HG03342 (cell line): ENCODE data around the gene IFNA21.
"Not testable (repeated sequence)": the region's sequence is repeated elsewhere in the genome, so short reads cannot be mapped to it uniquely, and the experiment has no call there.

Source experiments
- ATAC-seq: cut with Tn5 transposase; IDR thresholded peaks from one replicate; pipeline ENCODE4 v1.9.1; 2021; ENCODE audit warnings: mild to moderate bottlenecking, moderate library complexity; ENCODE audit not compliant: unreplicated experiment

Gene IFNA21

DNA sequence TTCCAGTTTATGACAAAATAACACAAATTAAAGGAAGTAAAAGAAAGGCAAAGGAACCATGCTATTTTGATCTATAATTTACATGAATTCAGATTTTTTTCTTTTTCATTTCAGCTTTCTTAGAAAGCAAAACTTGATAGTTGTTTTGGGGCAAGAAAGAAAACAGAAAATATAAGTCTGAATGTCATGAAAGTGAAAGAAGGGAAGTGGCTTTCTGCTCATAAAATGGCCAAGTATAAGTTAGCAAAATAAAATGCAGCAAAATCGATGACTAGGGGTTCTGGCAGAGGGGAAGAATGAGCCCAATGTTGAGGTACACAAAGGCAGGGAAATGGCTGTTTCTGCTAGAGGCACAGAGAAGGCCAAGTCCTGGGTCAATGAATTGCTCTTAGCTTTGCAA lies 21.9 kb downstream of the IFNA21 start:
- ATAC-seq = peak; percentile 69

DNA sequence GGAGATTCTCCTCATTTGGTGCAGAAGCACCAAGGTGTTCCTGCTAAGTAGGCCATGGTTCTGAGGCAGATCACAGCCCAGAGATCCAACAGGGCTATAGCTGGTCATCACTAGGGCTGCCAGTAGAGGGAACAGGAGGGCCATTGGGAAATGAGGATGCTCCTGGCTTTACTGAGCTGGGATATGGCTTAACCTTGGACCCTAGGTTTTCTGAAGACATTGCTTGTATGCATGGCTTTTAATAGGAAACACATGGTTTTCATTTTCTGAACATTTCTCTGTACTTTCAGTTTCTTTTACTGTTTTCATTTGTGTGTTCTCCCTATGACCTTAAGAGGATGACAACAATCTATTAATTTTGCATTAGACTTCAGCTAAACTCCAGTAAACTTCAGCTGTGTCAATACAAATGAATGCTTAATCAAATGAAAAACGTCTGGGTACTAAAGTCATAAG lies 25.0 kb downstream of the IFNA21 start, which contains the start of gene IFNW1:
TSS of gene IFNW1 (minus strand) at position 406 of the 456 bp plus-strand sequence. CDS start at position 144, 262 bp downstream.
- ATAC-seq = peak; percentile 56

DNA sequence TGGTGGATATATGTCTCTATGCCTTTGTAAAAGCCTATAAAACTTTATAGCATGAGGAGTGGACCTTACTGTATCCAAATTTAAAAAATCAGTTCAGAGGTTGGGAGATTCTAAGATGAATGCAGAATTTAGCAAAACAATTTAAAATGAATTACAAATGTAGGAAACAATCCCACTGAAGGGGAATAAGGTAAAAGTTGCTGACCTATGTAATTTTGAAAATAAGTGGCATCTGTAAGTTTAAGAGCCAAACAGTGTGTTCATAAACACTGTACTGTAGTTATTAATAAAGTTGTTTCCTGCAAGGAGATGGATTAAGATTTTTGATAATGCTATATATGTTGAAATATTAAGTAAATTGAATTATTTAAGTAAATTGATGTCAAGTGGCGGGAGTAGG lies 29.4 kb downstream of the IFNA21 start:
- no peak for ATAC-seq

DNA sequence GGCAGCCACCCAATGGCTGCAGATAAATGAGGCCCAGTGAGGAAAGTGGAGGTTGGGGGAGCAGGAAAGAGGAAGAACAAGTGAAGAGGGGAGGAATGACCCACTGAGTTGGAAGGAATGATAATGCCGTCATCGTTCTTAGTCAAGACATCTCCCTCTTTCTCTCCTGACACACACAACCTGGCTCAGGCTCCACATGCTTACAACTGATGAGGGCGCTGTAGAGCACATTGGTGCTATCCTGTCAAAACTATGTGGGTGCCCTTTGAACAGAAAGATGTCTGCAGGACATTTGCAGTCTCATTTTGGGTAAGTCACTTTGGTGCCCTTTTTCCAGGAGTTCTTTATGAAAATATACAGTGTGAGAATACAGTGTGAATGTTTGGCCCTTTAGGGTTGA lies 30.7 kb downstream of the IFNA21 start:
- ATAC-seq = no peak

DNA sequence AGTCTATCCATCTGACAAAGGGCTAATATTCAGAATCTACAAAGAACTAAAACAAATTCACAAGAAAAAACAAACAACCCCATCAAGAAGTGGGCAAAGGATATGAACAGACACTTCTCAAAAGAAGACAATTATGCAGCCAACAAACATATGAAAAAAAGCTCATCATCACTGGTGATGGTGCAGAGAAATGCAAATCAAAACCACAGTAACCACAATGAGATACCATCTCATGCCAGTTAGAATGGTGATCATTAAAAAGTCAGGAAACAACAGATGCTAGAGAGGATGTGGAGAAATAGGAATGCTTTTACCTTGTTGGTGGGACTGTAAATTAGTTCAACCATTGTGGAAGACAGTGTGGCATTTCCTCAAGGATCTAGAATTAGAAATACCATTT lies 38.3 kb downstream of the IFNA21 start:
- ATAC-seq = not testable (repeated sequence)

DNA sequence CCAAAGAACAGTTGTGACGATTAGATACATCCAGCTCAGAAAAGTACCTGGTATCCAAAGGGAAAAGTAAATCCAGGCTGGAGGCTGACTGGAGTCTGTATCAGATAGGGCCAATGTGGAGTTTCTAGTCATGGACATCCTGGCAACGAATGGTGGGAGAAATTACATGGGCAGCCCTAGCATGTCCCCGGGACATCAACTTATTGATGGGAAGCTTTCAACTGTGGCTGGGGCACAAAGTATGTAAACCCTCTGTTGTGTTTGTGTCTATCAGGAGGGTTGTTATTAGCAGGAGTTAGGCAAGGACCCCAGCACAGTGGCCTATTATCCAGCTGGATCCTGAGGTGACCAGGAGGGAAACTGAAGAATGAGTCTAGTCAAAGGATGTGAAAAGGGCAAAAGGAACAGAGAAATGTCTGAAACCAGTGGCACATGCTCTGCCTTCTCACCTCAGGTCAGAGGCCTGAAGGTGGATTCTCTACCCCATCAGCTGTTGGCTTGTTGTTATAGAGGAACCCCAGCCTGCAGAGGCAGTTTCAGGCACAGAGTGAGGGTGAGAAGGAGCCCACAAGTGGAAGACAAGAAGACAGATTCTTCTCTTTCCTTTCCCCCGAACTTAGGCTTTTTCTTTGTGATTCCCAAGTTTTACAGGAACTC lies 44.7 kb downstream of the IFNA21 start:
- ATAC-seq = peak; percentile 97

DNA sequence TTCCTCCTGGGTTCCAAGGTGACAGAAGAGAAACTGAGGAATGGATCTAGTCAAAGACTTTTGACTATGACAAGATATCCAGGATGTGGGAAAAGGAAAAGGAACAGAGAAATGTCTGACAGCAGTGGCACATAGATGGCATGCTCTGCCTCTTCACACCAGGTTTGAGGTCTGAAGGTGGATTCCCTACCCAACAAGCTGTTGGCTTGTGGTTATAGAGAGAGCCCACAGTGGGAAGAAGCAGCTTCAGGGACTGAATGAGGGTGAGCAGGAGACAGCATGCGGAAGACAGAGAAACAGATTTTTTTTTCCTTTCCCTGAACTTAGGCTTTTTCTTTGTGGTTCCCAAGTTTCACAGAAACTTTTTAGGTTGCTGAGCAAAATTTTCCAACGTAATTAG lies 45.4 kb downstream of the IFNA21 start:
- ATAC-seq = no peak

DNA sequence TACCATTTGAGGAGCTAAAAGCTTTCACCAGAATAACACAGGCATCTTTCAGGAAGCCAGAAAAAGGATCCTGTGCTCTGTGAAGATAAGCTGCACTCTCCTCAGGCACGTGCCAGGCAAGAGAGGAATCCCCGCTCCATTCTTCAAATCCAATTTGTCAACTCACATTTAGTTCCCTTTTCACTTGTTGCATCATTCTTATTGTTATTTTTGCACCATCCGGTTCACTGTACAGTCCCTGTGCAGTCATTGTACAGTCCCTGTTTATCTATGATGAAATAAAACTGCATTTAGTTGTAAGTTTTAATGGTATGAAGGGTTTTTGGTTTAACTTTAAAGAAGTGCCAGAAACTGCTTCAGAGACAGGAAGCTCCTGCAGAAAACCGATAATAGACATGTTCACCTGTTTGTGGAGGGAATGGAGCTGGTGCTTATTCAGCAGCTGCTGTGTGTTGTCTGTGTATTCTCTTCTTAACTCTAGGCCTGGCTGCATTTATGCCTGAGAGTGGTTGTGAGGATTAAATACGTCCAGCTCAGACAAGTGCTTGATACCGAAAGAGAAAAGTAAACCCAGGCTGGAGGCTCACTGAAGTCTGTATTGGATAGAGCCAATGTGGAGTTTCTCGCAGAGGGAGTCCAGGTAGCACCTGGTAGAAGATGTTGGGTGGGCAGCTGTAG lies 47.2 kb downstream of the IFNA21 start:
- no peak for ATAC-seq
